T47D (cell line): ENCODE data around the gene SLC1A3.
"Not testable (repeated sequence)": the region's sequence is repeated elsewhere in the genome, so short reads cannot be mapped to it uniquely, and the experiment has no call there.

Experiments
- DNase-seq, 2 experiments: peaks; one replicate each; pipeline versions ENCODE4 v3.0.0 to v3.0.0-alpha.2; 2011 to 2012; ENCODE audit warnings: low read depth in 1 of 2, low spot score in 1 of 2
- JUND ChIP-seq: IDR thresholded peaks from 2 replicates; pipeline ENCODE4 v1.6.1; 2012; ENCODE audit warnings: low read depth
- in situ Hi-C: cut with HindIII; loops from 2 replicates; pipeline ENCODE4 v1.10.0; 2016; ENCODE audit warnings: low sequenced_read_pairs, low pct_unique_long_range_greater_than_20kb

SLC1A3 gene

GRCh38 chr5:36585701-36586100 lies 20.7 kb upstream of the SLC1A3 start:
- in situ Hi-C loops = no loop called here
- DNase-seq = no peak
- no peak for TF ChIP-seq JUND

- in situ Hi-C loops = no loop called here
- TF ChIP-seq JUND = no peak
- no peak for DNase-seq
Observed at GRCh38 chr5:36587354-36587753, 19.1 kb upstream of the SLC1A3 start.

- in situ Hi-C loops, DNase-seq: not testable (repeated sequence)
Observed at GRCh38 chr5:36589735-36590134, 16.7 kb upstream of the SLC1A3 start.

GRCh38 chr5:36590513-36591286 lies 15.7 kb upstream of the SLC1A3 start:
- in situ Hi-C loops = no loop called here
- no peak for TF ChIP-seq JUND
- no peak for DNase-seq

GRCh38 chr5:36593867-36594266 lies 12.5 kb upstream of the SLC1A3 start:
- DNase-seq = no peak
- in situ Hi-C loops = no loop called here
- TF ChIP-seq JUND = no peak

DNA sequence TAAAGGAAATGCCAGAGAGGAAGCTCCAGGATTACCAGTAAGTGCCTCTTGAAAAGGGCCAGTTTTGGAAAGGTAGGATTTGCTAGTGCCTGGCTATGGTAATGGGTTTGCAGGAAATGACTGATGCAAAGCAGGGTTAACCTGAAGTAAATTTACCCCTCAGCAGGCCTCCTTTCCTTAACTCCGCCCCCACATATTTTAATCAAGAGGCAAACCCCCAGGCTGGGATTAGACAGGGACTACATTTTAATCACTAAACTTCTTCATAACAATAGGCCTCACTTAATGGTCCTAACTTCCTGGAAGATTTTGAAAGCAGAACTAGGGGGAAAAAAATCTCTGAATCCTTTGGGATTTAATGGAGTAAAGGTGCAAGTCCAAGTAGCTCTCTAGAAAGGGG lies 10.2 kb upstream of the SLC1A3 start:
- no peak for TF ChIP-seq JUND
- in situ Hi-C loops = no loop called here
- DNase-seq = no peak

- TF ChIP-seq JUND = no peak
- DNase-seq = no peak
- in situ Hi-C loops = no loop called here
Observed at GRCh38 chr5:36596756-36597155, 9.7 kb upstream of the SLC1A3 start.

DNA sequence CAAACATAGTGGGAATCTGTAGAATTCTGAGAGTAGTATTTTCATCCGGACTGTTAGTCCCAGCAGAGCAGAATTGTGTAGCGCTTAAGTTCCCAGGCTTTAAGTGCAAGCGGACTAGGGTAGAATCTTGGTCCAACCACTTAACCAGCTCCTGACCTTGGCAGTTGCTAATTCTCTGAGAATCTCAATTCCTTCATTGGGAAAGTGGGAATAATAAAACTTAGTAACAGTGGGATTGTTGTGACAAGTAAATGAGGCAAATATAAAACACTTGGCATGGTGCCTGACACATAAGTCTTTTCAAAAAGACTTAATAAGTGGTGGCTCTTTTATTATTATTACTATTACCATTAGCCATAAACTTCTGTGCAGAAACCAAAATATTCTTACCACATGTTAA lies 8.4 kb upstream of the SLC1A3 start:
- no peak for TF ChIP-seq JUND
- in situ Hi-C loops = no loop called here
- no peak for DNase-seq

DNA sequence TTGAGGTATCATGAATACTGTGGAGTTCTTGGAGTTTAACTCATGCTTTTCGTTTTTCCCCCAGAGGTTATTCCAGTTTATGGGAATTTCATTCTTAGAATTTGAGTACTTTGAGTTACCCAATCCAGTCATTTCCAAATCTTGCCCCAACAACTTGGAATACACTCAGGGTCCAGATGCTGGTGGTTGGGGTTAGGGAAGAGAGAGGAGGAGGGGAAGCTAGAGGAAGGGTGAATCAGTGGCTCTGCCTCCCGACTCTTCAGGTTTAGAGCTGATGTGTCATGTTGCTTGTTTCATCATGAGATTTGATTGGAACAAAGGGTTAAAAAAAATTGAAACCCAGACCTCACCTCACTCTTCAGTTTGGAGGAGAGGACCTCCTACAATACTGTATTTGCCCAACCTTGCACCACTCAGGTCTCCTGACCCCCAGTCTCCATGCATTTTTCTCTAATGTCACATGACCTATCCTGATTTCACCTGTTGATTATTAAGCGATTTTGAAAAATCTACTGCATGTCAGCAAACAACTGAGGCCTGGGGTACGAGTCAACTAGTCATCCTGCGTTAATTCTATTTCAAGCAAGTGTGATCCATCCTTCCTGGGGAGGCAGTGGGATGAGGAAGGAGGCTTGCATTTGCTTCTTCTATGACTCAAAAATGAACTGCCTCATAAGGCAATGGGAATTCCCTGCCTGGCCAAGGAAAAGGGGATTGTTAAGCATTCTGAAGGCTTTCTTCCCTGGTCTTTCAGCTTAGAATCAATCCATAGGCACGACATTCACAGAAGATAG lies 6.2 kb upstream of the SLC1A3 start:
- in situ Hi-C loops = no loop called here
- no peak for TF ChIP-seq JUND
- no peak for DNase-seq

DNA sequence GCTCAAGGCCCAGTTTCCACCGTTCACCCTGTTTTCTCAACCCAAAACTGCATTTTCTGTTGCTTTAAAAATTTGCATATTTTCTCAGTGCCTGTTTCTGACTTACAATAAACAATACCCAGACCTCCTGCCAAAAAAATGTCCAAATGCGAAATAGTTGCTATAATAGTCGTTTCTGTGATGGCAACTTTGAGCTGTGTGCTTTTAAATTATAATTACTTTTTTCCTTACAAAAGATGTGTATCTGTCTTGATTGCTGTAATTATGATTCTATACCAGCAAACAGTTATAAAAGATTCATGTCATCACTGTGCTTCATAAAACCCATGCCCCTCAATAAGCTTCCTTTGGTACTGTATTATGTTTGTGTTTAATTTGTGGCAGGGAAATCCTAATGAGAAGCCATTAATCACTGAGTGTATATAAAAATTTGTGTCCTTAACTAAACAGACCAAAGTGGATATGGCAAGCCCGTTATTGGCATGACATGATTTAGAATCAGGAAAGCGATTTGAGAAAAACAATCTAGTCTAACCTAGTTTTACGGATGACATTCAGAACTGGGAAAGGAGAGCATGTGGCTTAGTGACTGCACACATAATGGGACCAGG lies 5.4 kb upstream of the SLC1A3 start:
- in situ Hi-C loops = no loop called here
- no peak for DNase-seq
- no peak for TF ChIP-seq JUND

GRCh38 chr5:36602704-36603321 lies 3.6 kb upstream of the SLC1A3 start:
- no peak for TF ChIP-seq JUND
- in situ Hi-C loops = no loop called here
- DNase-seq = peak in 1 of 2 experiments; percentile 26

GRCh38 chr5:36605241-36605640 lies 1.2 kb upstream of the SLC1A3 start:
- DNase-seq = no peak
- in situ Hi-C loops = no loop called here
- no peak for TF ChIP-seq JUND

DNA sequence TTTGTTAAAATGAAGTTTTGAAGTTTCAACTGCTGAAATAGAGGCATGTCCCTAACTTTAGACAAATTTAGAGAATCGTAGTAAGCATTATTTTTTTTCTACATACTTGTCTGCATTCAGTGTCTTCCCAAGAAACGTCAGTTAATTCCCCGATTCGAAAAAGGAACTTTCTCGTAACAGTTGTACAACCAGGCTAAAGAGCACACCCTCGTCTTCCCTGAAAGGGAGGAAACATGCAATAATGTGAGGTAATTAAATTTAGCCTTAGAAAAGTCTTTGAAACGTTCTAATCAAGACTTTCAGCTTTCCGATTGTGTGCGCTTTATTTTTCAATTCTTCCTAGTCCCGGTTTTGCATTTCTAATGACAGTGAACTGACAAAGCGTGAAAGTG lies 374 bp upstream of the SLC1A3 start:
- in situ Hi-C loops = no loop called here
- no peak for TF ChIP-seq JUND
- DNase-seq = no peak
